Fibroblast of peridontal ligament (primary cell): Measurements from ENCODE around the gene CELA2A.
A peak's percentile ranks its signal among the peaks of the same experiment; 100 is the strongest.

Experiments used
- DNase-seq: peaks from one replicate; pipeline ENCODE4 v3.0.0-alpha.2; 2010; ENCODE audit errors: extremely low read depth

Gene CELA2A

DNA sequence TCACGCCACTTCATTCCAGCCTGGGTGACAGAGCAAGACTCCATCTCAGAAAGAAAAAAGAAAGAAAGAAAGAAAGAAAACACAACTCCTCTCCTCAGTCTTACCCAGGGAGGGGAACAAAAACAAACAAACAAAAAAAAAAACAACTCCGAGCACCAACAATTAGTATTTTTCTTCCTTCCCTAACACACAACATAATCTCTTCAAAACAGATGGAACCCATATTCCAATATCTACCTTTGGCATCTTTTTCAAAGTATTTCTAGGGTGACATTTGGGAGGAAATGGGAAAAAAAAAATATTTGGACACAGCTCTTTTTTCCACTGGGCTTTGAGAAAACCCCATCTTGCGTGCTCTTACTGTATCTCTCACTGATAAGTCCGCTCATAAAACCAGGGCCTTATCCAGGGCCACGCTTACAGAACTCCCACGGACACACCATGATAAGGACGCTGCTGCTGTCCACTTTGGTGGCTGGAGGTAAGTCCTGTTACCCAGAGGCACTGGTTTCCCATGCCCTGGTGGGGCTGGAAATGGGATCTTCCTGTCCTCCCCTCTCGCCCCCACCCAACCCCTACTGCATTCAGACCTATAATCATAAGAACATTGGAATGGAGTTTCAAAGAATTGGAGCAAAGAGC, at the start of gene CELA2A:
TSS of gene CELA2A (plus strand) at position 420 of the 642 bp plus-strand sequence. CDS start at position 442, 22 bp downstream.
- no peak for DNase-seq

DNA sequence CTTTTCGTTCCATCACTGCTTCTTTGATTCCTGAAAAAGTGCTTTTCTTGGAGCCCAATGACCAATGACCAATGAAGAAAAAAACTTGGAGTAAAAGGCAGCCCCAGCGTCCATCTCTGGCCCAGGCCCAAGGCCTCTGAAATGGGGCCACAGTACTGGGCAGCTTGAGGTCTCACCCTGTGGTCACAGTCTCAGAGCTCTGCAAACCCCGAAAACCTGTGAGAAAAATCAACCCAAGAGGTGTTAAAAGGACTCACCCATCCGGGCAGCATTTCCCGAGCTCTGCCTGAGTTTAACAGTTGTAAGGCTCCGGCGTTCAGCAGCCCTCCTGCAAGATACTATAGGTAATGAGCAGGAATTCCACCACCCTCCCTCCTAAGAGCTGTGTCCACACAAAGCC, 49.0 kb upstream of the CELA2A start:
- DNase-seq: no peak

GRCh38 chr1:15408890-15409387, 47.6 kb upstream of the CELA2A start:
- no peak for DNase-seq

- DNase-seq: peak; percentile 68
Measured at GRCh38 chr1:15409388-15410222, 46.9 kb upstream of the CELA2A start, which contains the start of gene EFHD2. TSS of gene EFHD2 (plus strand) at chr1:15409888. CDS start at chr1:15409972, 84 bp downstream.

DNA sequence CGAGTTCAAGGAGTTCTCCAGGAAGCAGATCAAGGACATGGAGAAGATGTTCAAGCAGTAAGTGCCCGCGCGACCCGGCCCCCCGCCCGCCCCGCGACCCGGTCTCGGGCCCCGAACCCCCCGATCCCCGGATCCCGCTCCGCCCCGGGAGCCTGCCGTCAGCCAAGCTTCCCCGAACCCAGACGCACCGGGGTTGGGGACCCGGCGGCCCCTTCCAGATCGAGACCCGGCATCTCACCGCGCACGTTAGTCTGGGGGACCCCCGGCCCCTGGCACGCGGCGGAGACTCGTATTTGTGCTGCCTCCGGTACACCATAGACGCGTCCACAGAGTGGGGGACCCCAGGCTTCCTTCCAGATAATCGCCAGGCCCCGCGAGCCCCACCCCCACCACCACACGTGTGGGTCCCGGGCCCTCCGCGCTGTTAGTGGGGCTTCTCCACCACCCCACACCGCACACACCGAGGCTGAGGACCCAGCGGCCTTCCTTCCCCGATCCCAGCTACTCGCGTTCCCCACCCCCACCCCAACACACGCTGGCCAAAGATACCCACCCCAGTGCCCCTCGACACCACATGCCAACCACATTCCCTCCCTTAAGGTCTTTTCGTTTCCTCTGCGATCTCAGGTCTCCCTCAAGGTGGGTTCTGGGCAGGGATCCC, 46.2 kb upstream of the CELA2A start:
- no peak for DNase-seq

DNA sequence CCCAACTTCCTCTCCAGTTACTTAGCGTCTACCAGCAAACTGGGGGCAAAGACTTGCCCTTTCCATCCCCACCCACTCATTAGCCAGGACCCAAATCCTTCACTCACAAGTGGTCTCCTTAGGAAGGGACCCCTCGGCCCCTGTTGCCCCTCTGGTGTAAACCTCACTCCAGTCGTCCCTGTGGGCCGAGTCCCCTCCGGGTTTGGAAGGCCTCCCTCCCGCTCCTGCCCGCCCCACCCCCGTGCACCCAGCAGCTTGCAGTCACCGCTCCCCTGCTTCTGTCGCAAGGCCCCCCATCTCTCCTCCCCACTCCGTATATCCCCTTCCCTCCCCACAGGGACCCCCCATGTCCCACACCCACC, 45.7 kb upstream of the CELA2A start:
- DNase-seq: no peak

- DNase-seq: peak; percentile 37
Measured at GRCh38 chr1:15411593-15412137, 44.9 kb upstream of the CELA2A start.

DNA sequence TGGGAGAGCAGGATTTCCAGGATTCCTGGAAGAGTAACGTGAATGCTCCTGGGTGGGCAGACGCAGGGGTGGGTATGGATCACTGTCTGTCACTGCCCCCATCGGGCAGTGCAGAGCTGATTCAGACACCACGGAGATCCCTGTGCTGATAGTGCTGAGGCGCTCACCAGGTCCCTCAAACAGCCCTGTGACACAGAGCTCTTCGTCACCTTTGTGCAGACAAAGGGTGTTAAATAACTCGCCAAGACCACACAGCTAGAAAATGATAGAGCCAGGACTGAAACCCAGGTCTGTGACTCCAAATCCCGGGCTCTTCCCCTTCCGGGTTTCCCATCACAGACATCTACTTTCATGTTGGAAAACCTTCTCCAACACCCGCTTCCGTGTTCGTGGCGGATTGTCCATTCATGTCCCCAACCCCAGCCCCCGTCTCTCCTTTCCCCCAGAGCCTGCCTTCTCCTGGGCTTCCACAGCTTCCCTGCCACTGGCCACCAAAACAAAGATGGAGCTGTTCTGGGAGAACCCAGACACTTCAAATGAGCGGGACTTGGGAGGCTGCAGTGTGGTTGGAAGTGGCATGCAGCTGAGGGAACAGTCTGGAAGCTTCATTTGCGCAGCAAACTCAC, 44.2 kb upstream of the CELA2A start:
- no peak for DNase-seq

DNA sequence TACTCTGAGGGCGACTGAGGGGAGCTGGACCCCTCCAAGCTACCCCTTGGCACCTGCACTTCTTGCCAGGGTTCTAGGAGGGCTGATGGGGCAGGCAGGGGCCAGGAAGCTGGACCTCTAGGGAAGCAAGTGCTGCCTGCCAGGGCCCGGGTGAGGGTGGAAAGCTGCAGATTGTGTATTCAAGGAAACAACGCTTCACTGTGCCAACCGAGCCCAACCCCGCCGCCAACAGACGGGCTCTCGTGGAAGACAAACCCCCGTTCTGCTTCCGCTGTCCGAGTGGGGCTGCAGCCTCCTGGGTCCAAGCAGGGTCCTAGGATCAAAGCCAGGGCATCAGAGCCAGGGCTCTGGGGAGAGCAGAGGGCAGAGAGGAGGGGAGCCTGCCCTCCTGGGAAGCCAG, 43.7 kb upstream of the CELA2A start:
- no peak for DNase-seq

- DNase-seq: no peak
Measured at GRCh38 chr1:15413563-15414444, 42.7 kb upstream of the CELA2A start.

GRCh38 chr1:15414445-15414983, 42.0 kb upstream of the CELA2A start:
- DNase-seq: no peak

- peak; percentile 36 for DNase-seq
Measured at GRCh38 chr1:15417059-15417934, 39.2 kb upstream of the CELA2A start.

GRCh38 chr1:15418806-15419515, 37.6 kb upstream of the CELA2A start:
- no peak for DNase-seq

- no peak for DNase-seq
Measured at GRCh38 chr1:15420853-15421465, 35.6 kb upstream of the CELA2A start.

GRCh38 chr1:15422871-15423270, 33.7 kb upstream of the CELA2A start:
- DNase-seq: no peak

- DNase-seq: no peak
Measured at GRCh38 chr1:15423355-15424077, 33.0 kb upstream of the CELA2A start.

- DNase-seq: no peak
Measured at GRCh38 chr1:15424146-15424667, 32.3 kb upstream of the CELA2A start.
